Ishikawa (cell line): ENCODE data around the gene MIB2.

Experiments used
- CEBPB ChIP-seq: IDR thresholded peaks from 2 replicates; pipeline ENCODE4 v1.6.1; 2012
- CREB1 ChIP-seq: IDR thresholded peaks from 2 replicates; pipeline ENCODE4 v1.6.1; 2012; ENCODE audit warnings: low read depth
- EGR1 ChIP-seq: IDR thresholded peaks from 2 replicates; pipeline ENCODE4 v1.6.1; 2012
- EP300 ChIP-seq: IDR thresholded peaks from 2 replicates; pipeline ENCODE4 v1.6.1; 2012; ENCODE audit warnings: borderline replicate concordance
- MAX ChIP-seq: IDR thresholded peaks from 2 replicates; pipeline ENCODE4 v1.6.1; 2012
- TAF1 ChIP-seq: IDR thresholded peaks from 2 replicates; pipeline ENCODE4 v1.6.1; 2012; ENCODE audit warnings: low read depth, mild to moderate bottlenecking
- USF1 ChIP-seq: IDR thresholded peaks from 2 replicates; pipeline ENCODE4 v1.6.1; 2012
- YY1 ChIP-seq: IDR thresholded peaks from 2 replicates; pipeline ENCODE4 v1.6.1; 2012; ENCODE audit warnings: low read depth

- TF ChIP-seq MAX, result no peak
- TF ChIP-seq CEBPB, result no peak
- TF ChIP-seq TAF1, result no peak
- TF ChIP-seq EP300, result no peak
- TF ChIP-seq EGR1, result no peak
- no peak for TF ChIP-seq CREB1
- TF ChIP-seq YY1, result no peak
- no peak for TF ChIP-seq USF1
Observed at GRCh38 chr1:1617925-1618324, 2.6 kb downstream of the MIB2 start.
